ENCODE data around the gene GMPR.

GRCh38 chr6:16205377-16206144 lies 32.8 kb upstream of the GMPR start:
- TF ChIP-seq POLR2A (IDR thresholded peaks at IDR 0.05; ENCODE audit: low read depth, low read length) = no peak
- TF ChIP-seq POLR2AphosphoS5 (IDR thresholded peaks at IDR 0.05; ENCODE audit: low read depth, low read length) = no peak
- TF ChIP-seq TAF1 (IDR thresholded peaks at IDR 0.05; ENCODE audit: borderline replicate concordance, low read depth, low read length) = no peak

Measured in GM12892 (cell line).